HepG2 (cell line): Measurements from ENCODE around the gene ZNF764. TPM values are rescaled to one million over a fixed set of nuclear protein-coding genes. Genes with fewer than 3 reads are reported as not detected.

Experiments
- BRCA1 ChIP-seq: sonication (generic); formaldehyde crosslinking; IDR thresholded peaks from 2 replicates; pipeline ENCODE4 v1.4.0; 2020; ENCODE audit warnings: missing genetic modification reagents
- BRD4 ChIP-seq: sonication (generic); formaldehyde crosslinking; IDR thresholded peaks from 2 replicates; pipeline ENCODE4 v1.4.0; 2020; ENCODE audit warnings: missing genetic modification reagents
- GATA4 ChIP-seq: sonication (generic); IDR thresholded peaks from 2 replicates; pipeline ENCODE4 v1.6.1; 2016; ENCODE audit warnings: antibody characterized with exemption, low read depth, borderline replicate concordance
- MAZ ChIP-seq, 2 experiments: sonication (generic) in 1 of 2; formaldehyde crosslinking in 1 of 2; IDR thresholded peaks; 2 replicates each; pipeline versions ENCODE4 v1.5.0 to v1.6.1; 2012 to 2020; ENCODE audit warnings: low read depth in 2 of 2, mild to moderate bottlenecking in 2 of 2, borderline replicate concordance in 1 of 2, improper control_type of control experiment in 1 of 2, low read length in 1 of 2, missing genetic modification reagents in 1 of 2, moderate library complexity in 1 of 2
- MTF2 ChIP-seq: sonication (generic); formaldehyde crosslinking; IDR thresholded peaks from 2 replicates; pipeline ENCODE4 v1.5.0; 2020; ENCODE audit warnings: missing genetic modification reagents, borderline replicate concordance
- NBN ChIP-seq: fragments of 450-650 bp; conservative IDR thresholded peaks from 2 replicates; pipeline ENCODE4 v1.6.1; 2017
- NCOA5 ChIP-seq: sonication (generic); formaldehyde crosslinking; IDR thresholded peaks from 2 replicates; pipeline ENCODE4 v1.4.0; 2020; ENCODE audit warnings: missing genetic modification reagents
- RAD21 ChIP-seq: fragments of 450-650 bp; formaldehyde crosslinking; IDR thresholded peaks from 2 replicates; pipeline ENCODE4 v1.5.0; 2020; ENCODE audit warnings: mild to moderate bottlenecking
- RBFOX2 ChIP-seq: fragments of 200-400 bp; formaldehyde crosslinking; IDR thresholded peaks from 2 replicates; pipeline ENCODE4 v1.6.1; 2017; ENCODE audit warnings: low read depth, mild to moderate bottlenecking, low read length
- RBM39 ChIP-seq: fragments of 200-400 bp; formaldehyde crosslinking; IDR thresholded peaks from one replicate; pipeline ENCODE4 v1.6.1; 2018; ENCODE audit warnings: antibody characterized with exemption, mild to moderate bottlenecking, low read depth, low read length; ENCODE audit not compliant: poor library complexity, severe bottlenecking
- SRF ChIP-seq: IDR thresholded peaks from 2 replicates; pipeline ENCODE4 v1.6.1; 2011; ENCODE audit warnings: mild to moderate bottlenecking, low read depth, low read length, moderate library complexity
- SRY ChIP-seq: sonication (generic); formaldehyde crosslinking; IDR thresholded peaks from 2 replicates; pipeline ENCODE4 v1.8.0; 2022; ENCODE audit warnings: mild to moderate bottlenecking, missing genetic modification reagents
- ZNF232 ChIP-seq: sonication (generic); formaldehyde crosslinking; IDR thresholded peaks from 2 replicates; pipeline ENCODE4 v1.4.0; 2020; ENCODE audit warnings: missing genetic modification reagents, borderline replicate concordance
- ZNF44 ChIP-seq: sonication (generic); formaldehyde crosslinking; IDR thresholded peaks from 2 replicates; pipeline ENCODE4 v1.5.1; 2020; ENCODE audit warnings: mild to moderate bottlenecking, missing genetic modification reagents
- polyA plus RNA-seq, 8 experiments: library from polyadenylated mRNA; depleted of rRNA in 3 of 8; stranded (reverse) in 7 of 8; unstranded in 1 of 8; fragments of >200 nt; fragmentation: Illumina TruSeq in 4 of 8; extraction: Trizol in 4 of 8; gene quantifications; 2 replicates each; pipeline versions ENCODE4 v1.2.1 to v1.2.3, GENCODE V29; 2011 to 2016; ENCODE audit warnings: low read depth in 4 of 8, missing spikeins in 1 of 8, mixed read lengths in 1 of 8; ENCODE audit not compliant: insufficient read depth in 1 of 8
- total RNA-seq, 5 experiments: library from RNA; depleted of rRNA; stranded (reverse); fragments of >200 nt; fragmentation: Illumina TruSeq; extraction: Trizol; gene quantifications; 2 replicates each; pipeline ENCODE4 v1.2.3, GENCODE V29; 2016; ENCODE audit warnings: low read depth in 1 of 5
- TF ChIP-seq, protein P1 (sequence below), 2 experiments: sonication (generic) in 1 of 2; formaldehyde crosslinking in 1 of 2; IDR thresholded peaks; 2 replicates each; pipeline versions ENCODE4 v1.6.1 to v1.9.0; 2014 to 2022; ENCODE audit warnings: antibody characterized with exemption in 1 of 2, borderline replicate concordance in 1 of 2, inconsistent platforms in 1 of 2, low read depth in 1 of 2, missing genetic modification reagents in 1 of 2
- TF ChIP-seq, protein P2 (sequence below): IDR thresholded peaks from 2 replicates; pipeline ENCODE4 v1.6.1; 2016; ENCODE audit warnings: low read depth, control low read depth
- TF ChIP-seq, protein P3 (sequence below): IDR thresholded peaks from 2 replicates; pipeline ENCODE4 v1.6.1; 2012; ENCODE audit warnings: inconsistent platforms
- TF ChIP-seq, protein P4 (sequence below): IDR thresholded peaks from 2 replicates; pipeline ENCODE4 v1.6.1; 2016; ENCODE audit warnings: missing compliant biosample characterization, missing genetic modification reagents, borderline replicate concordance
- TF ChIP-seq, protein P5 (sequence below): IDR thresholded peaks from 2 replicates; pipeline ENCODE4 v1.6.1; 2016
- TF ChIP-seq, protein P6 (sequence below): sonication (generic); formaldehyde crosslinking; IDR thresholded peaks from 2 replicates; pipeline ENCODE4 v1.5.0; 2020; ENCODE audit warnings: missing genetic modification reagents

Gene ZNF764
- total and polyA plus RNA-seq, 2 of the 13 experiments (the other 11 are each of a cell fraction or from before 2014, with no cell fraction given), result 4.1 to 9.1 TPM

DNA sequence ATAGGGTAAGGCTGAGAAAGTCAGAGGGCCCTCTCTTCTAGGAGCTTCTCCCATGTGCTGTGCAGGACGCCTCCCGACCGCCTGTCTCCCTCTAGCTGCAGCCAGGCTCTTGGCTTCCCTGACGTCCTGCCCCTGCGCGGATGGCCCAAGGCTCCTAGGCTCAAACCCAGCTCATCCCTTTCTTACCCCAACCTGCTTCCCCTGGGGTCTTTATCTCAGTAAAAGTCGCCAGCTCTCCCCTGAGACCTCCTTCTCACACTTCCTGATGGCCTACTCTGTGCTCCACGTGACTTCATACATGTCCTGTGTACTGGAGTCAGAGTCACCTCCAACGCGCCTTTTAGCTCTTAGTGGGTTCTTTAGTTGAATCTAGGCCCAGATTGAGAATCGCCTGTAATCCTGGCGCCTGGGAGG, 22.4 kb downstream of the ZNF764 start (continued):
- TF ChIP-seq, protein P1, sequence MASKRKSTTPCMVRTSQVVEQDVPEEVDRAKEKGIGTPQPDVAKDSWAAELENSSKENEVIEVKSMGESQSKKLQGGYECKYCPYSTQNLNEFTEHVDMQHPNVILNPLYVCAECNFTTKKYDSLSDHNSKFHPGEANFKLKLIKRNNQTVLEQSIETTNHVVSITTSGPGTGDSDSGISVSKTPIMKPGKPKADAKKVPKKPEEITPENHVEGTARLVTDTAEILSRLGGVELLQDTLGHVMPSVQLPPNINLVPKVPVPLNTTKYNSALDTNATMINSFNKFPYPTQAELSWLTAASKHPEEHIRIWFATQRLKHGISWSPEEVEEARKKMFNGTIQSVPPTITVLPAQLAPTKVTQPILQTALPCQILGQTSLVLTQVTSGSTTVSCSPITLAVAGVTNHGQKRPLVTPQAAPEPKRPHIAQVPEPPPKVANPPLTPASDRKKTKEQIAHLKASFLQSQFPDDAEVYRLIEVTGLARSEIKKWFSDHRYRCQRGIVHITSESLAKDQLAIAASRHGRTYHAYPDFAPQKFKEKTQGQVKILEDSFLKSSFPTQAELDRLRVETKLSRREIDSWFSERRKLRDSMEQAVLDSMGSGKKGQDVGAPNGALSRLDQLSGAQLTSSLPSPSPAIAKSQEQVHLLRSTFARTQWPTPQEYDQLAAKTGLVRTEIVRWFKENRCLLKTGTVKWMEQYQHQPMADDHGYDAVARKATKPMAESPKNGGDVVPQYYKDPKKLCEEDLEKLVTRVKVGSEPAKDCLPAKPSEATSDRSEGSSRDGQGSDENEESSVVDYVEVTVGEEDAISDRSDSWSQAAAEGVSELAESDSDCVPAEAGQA (IDR thresholded peaks at IDR 0.05; ENCODE audit: low read depth), result peak; percentile 81
- TF ChIP-seq, protein P1 (CRISPR knock-in tag; IDR thresholded peaks at IDR 0.05; ENCODE audit: borderline replicate concordance), result no peak
- TF ChIP-seq NCOA5 (CRISPR knock-in tag) (no peak), MAZ (IDR thresholded peaks at IDR 0.05; ENCODE audit: borderline replicate concordance, low read depth, low read length) (no peak), MAZ (CRISPR knock-in tag; IDR thresholded peaks at IDR 0.05; ENCODE audit: low read depth) (no peak), MTF2 (CRISPR knock-in tag) (no peak), SRF (no peak), ZNF232 (CRISPR knock-in tag) (peak; percentile 78; the same call in 1 of the 2 replicates), RAD21 (CRISPR knock-in tag) (peak; percentile 80), SRY (peak; percentile 91; the same call in 1 of the 2 replicates), NBN (no peak), BRCA1 (no peak), RBM39 (no peak), GATA4 (no peak), ZNF44 (CRISPR knock-in tag) (no peak), BRD4 (CRISPR knock-in tag) (0 out of 2 replicates have a peak, but pooled peaks have one; percentile 50), RBFOX2 (no peak)
- TF ChIP-seq, protein P2, sequence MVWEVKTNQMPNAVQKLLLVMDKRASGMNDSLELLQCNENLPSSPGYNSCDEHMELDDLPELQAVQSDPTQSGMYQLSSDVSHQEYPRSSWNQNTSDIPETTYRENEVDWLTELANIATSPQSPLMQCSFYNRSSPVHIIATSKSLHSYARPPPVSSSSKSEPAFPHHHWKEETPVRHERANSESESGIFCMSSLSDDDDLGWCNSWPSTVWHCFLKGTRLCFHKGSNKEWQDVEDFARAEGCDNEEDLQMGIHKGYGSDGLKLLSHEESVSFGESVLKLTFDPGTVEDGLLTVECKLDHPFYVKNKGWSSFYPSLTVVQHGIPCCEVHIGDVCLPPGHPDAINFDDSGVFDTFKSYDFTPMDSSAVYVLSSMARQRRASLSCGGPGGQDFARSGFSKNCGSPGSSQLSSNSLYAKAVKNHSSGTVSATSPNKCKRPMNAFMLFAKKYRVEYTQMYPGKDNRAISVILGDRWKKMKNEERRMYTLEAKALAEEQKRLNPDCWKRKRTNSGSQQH (CRISPR knock-in tag), result no peak
- TF ChIP-seq, protein P3, sequence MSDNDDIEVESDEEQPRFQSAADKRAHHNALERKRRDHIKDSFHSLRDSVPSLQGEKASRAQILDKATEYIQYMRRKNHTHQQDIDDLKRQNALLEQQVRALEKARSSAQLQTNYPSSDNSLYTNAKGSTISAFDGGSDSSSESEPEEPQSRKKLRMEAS, result peak; percentile 95
- TF ChIP-seq, protein P4, sequence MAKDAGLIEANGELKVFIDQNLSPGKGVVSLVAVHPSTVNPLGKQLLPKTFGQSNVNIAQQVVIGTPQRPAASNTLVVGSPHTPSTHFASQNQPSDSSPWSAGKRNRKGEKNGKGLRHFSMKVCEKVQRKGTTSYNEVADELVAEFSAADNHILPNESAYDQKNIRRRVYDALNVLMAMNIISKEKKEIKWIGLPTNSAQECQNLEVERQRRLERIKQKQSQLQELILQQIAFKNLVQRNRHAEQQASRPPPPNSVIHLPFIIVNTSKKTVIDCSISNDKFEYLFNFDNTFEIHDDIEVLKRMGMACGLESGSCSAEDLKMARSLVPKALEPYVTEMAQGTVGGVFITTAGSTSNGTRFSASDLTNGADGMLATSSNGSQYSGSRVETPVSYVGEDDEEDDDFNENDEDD, result peak; percentile 90; the same call in 1 of the 2 replicates
- TF ChIP-seq, protein P5, sequence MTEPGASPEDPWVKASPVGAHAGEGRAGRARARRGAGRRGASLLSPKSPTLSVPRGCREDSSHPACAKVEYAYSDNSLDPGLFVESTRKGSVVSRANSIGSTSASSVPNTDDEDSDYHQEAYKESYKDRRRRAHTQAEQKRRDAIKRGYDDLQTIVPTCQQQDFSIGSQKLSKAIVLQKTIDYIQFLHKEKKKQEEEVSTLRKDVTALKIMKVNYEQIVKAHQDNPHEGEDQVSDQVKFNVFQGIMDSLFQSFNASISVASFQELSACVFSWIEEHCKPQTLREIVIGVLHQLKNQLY (CRISPR knock-in tag), result no peak
- TF ChIP-seq, protein P6, sequence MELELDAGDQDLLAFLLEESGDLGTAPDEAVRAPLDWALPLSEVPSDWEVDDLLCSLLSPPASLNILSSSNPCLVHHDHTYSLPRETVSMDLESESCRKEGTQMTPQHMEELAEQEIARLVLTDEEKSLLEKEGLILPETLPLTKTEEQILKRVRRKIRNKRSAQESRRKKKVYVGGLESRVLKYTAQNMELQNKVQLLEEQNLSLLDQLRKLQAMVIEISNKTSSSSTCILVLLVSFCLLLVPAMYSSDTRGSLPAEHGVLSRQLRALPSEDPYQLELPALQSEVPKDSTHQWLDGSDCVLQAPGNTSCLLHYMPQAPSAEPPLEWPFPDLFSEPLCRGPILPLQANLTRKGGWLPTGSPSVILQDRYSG (CRISPR knock-in tag), result no peak
